ENCODE data around the gene DUSP12.

Gene DUSP12

GRCh38 chr1:161771161-161771560 is 21.6 kb downstream of the DUSP12 start:
- DNase-seq: no peak

DNA sequence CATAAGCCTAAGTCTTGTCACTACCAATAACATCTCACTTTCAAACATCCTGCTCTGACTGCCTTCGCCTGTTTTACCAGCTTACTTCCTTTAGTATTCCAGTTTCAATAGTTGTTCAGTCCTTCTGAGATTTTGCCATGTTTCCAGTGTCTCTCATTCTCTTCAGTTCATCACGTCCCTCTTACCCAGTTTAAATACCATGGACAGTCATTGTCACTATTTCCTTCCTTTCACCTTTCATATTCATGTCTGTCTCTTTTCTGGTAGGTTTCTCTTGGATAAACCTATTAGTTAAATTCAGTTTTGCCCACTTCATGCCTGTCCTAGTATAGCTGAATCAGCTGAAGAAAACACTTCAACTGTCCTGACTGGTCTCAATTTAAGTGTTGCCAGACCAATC is 22.4 kb downstream of the DUSP12 start:
- no peak for DNase-seq

- DNase-seq: no peak
Observed at GRCh38 chr1:161772397-161772796, 22.8 kb downstream of the DUSP12 start.

GRCh38 chr1:161773791-161774190 is 24.2 kb downstream of the DUSP12 start:
- DNase-seq: no peak

GRCh38 chr1:161777261-161777660 is 27.7 kb downstream of the DUSP12 start:
- no peak for DNase-seq

GRCh38 chr1:161778522-161778921 is 28.9 kb downstream of the DUSP12 start:
- no peak for DNase-seq

DNA sequence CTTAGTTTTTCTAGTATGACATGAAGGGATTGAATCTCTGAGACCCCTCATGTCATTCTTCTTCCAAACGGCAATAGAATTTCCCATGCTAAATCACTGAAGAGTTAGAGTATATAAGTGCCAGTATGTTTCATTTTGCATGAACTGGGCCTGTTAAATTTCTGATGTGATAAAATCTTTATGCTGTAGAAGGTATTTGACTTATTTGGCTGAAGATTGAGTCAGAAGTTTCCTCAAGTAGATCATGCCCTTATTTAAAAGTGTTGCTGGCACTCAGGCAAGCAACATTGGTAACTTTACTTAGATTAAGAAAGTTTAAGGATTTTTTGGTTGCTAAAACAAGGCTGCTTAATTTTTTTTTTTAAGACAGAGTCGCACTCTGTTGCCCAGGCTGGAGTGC is 29.8 kb downstream of the DUSP12 start:
- no peak for DNase-seq

GRCh38 chr1:161781995-161782394 is 32.4 kb downstream of the DUSP12 start:
- DNase-seq: no peak

DNA sequence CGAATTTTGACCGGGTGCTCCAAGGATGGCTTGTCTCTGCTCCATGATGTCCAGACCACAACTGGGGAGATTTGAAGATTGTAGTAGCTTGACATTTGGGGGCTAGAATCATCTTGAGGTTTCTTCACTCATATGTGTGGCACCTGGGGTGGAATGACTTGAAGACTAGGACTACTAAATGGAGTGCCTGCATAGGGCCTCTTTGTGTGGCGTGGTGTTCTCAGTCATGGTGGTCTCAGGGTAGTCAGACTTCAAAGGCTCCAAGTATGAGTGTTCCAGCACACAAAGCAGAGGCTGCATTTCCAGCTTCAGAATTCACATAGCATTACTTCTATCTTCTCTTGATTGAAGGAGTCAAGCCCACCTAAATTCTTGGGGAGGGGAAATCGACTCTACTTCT is 33.3 kb downstream of the DUSP12 start:
- DNase-seq: no peak

DNA sequence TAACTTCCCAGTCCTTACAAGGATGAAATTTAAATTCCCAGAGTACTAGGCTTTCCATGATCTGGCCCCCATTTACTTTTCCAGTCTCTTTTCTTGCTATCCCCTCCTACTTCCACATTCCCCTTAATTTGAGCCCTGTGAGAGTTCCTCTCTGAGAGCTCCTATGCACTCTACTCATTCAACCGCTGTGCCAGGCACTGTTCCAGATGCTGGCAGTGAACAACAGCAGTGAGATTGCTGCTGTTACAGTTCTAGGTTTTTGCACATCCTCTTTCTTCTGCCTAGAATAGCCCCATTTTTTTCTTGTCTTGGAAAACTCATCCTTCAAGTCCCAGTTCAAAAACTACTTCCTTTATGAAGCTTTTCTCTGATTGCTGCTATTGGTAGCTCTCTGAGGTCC is 35.4 kb downstream of the DUSP12 start:
- DNase-seq: no peak

DNA sequence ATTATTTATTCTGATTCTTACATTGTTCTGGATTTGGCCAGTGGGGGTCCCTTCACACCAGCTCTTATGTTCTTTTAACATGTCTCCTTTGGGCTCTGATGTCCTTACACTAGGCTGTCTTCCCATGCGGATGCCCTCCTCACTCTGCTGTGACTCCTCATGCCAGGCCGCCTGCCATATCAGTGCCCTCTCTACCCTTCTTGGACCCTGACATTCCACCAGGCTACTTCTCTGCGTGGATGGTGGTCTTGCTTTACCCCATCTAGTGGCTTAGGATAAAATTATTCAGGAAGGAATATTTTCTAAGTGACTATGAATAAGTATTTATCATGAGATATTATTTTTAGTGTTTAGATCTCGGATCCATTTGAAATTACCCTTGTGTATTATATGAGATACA is 37.8 kb downstream of the DUSP12 start:
- DNase-seq: no peak

DNA sequence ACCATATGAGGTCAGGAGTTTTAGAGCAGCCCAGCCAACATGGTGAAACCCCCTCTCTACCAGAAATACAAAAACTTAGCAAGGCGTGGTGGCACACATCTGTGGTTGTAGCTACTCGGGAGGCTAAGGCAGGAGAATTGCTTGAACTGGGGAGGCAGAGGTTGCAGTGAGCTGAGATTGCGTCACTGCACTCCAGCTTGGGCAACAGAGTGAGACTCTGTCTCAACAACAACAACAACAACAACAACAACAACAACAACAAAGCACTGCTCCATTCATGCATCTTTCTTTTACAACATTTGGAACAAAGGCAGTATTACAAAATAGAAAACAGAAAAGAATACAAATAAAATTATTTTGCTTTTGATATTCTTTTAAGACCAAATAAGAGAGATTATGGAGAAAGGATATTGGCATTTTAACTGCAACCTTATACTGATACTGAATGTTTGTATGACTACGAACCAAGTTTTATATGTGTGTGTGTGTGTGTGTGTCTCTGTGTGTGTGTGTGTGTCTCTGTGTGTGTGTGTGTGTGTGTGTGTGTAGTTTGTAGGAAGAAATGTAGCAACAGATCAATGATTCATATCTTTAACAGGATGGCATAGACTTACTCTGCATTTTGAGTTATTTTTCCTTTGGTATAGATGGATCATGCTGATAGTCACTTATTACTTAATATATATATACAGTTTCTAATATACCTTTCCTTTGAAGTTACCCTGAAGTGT is 41.2 kb downstream of the DUSP12 start:
- no peak for DNase-seq

DNA sequence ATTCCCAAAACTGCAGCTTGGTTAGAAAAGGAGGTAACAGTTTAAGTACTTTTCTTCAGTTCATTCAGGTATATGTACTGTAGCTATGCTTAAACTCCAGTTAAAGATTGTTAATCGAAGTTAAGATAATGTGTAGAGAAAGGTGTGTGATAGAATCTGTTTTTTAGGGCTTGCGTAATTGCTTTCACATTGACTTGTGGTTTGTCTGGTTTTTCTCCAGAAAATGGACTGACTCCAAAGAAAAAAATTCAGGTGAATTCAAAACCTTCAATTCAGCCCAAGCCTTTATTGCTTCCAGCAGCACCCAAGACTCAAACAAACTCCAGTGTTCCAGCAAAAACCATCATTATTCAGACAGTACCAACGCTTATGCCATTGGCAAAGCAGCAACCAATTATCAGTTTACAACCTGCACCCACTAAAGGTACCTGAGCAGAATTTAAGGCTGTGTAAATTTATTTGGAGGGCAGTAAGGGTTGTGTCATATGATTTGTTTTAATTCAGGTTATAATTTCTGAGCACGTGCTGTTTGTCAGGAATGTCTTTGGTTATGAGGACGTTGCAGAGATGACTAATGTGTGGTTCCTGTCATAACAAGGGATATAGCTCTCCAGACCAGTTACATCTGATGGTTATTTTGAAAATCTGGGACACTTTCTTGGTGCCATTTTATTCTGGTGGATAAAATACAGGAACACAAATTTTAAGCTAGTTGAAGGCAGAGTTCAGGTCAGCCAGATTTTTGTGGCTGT is 42.5 kb downstream of the DUSP12 start:
- DNase-seq: no peak

DNA sequence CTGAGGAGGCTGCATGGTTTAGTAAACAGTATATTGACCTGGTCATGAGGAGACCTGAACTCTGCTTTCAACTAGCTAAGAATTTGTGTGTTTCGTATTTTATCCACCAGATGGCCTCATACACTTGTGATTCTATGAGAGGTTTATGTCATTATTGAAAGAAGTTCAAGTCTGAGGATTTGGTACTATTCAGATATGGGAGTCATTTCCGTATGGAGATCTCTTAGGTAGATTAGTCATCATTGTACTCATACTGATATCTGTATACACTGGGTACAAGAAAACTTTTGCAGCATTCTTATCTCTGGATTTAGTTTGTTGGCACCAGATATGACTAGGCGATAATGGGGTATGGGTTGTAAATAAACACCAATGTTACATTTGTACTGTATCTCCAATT is 43.2 kb downstream of the DUSP12 start:
- DNase-seq: peak in 1 of 2 experiments; percentile 63

DNA sequence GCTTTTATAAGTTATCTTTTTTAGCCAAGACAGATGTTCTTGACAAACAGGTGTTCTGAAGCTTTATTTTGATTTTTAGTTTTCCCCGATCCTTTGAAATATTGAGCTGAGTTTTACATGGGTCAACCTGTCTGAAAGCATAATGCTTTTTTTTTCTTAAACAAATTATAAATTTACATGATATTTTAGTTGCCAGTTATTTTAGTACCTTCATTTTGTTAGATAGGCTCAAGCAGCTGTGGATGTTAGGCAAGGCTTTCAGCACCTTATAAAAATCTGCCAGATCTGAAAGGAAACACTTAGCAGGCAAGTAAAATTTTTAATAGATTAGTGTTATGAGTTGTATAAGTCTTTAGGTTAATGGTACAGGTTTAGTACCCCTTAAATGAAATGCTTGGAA is 50.2 kb downstream of the DUSP12 start:
- DNase-seq: no peak

DNA sequence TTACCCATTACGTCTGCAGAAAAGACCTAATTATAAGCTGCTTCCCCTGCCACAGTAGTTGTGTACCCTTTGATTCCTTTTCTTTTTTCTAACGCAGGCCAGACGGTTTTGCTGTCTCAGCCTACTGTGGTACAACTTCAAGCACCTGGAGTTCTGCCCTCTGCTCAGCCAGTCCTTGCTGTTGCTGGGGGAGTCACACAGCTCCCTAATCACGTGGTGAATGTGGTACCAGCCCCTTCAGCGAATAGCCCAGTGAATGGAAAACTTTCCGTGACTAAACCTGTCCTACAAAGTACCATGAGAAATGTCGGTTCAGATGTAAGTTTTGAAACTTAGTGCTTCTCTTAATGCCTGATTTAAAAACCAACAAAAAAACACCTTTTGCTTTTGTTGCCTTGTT is 52.4 kb downstream of the DUSP12 start:
- DNase-seq: no peak

DNA sequence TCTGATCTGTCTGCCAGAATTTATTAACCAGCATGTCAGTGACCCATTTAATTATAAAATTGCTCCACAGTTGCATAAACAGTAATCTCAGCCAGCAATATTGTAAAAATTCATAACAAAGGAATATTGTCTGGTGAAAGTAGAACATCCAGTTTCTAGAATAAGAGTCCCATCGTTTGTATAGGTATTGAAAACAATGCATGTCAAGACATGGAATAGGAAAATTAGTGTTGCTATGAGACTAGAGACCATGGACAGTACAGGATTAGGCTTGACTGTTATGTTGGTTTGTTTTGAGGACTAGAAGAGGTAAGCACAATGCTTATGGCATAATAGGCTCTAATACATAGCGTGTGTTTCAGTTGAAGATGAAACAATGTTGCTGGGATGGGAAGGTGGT is 53.6 kb downstream of the DUSP12 start:
- DNase-seq: no peak

DNA sequence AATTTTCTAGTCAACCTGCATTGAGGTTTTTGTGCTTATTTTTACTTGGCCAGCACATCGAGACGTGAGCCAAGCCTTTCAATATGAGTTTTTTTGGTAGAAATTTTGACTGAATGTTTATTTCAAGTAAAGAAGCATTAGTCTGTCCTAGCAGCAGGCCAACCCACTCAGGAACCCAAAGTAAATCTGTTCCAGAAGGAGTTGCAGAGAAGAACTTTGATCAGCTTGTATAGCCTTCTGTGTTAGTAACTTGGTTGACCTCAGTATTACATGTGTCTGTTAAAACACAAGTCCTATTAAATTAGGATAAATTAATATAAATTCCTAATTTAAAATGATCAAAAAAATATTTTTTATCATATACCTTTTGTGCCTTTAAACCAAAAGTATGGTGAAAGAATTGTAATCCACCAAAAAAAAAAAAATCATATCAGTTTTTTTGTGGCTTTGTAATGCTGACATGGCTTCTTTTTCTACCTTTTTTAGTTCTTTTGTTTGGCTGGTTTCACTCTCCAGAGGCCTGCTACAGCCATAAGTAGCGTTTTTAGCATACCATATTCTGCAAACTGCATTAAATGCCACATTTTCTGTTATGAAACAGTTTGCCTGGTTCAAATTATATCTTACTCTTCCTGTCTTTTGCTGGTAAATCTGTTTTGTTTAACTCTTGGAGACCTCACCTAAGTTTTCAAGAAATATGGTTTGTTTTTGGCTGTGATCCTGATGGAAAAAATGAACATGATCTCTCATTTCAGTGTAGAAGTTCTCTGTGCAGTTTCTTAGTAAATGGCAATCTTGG is 56.0 kb downstream of the DUSP12 start:
- DNase-seq: no peak
